ENCODE measurements around the gene AFF3.

AFF3 gene

DNA sequence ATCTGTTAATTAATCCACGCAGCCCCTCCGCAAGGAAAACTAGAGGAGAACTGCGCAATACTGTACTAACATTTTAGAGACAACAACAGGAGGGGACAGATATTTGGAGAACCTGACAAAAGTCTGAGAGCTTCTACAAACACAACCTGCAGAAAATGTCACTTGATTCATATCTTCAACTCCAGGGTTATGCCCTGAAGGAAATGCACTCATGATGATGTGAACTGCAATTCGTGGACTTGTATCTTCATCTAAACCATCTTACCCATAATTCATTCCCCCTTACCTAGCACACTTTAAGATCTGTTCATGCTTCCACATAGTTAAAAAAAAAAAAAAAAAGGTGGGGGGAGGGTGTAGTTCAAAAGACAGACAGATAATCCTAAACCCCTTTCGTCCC lies 75.5 kb downstream of the AFF3 start:
- no peak for DNase-seq

DNA sequence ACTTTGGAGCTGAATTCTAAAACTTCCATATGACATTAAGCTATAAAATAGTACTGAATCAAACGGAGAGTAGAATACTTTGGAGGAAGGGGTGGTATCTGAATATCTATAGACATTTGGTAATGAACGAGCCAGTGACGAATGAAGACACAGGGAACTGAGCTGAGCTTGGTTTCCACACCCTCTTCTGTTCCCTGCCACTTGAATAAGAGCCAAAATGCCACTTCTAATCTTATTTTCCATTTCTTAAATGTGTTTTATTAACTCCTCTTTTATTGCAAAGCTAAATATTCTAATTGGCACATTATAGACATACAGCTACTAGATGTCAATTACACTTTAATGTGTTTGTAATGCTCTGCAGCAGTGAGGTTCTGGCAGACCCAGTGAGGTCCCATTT lies 76.1 kb downstream of the AFF3 start:
- no peak for DNase-seq

DNA sequence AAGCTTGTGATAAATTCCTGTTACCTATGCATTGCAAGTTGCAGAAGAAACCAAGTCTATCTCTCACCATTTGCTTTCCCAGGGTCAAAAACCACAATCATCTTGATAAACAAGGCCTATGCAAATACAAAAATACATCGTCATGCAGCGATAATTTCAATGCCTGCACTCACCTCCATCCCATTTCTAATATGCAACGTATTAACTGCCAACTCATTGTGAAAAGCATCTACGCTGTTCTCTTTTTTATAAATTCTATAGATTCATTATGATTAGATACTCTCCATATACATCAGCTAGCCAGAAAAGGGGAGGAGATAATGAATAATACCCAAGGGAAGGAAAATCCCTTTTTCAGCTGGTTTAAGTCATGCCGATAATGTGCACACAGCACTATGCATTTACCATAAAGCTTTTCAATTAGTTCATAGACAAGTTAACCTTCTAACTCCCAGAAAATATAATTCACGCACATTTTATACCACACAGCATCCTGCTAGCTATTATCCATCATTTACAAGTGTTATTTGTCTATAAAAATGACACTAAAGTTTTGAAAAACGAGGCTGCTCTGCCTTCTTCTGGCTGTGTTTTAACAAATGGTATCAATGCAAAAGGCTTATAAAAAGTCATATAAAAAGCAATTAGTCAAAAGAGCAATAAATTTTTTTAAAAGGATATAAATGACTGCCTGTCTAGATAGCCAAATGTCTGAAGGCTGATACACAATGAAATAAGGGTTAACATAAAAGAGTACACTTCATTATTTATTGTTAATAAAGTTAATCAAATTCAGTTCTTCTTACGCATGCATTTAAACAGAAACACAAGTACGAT lies 77.6 kb downstream of the AFF3 start:
- no peak for DNase-seq

DNA sequence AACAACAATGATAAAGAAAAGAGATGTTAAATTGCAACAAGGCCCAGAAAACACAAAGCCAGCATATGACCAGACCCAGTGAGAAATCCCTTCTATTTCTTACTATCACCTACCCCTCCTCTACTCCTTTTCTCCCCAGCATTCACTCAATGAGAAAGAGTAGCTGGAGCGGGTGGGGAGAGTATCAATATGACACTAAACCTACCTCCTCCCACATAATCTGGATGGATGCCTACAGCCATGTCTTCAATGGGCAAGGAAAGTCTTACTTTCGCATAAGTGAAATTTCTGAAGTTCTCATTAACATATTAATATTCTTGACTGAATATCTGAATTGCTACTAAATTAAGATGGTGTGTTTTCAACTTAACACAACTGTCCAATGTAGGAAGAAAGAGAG lies 78.2 kb downstream of the AFF3 start:
- no peak for DNase-seq

DNA sequence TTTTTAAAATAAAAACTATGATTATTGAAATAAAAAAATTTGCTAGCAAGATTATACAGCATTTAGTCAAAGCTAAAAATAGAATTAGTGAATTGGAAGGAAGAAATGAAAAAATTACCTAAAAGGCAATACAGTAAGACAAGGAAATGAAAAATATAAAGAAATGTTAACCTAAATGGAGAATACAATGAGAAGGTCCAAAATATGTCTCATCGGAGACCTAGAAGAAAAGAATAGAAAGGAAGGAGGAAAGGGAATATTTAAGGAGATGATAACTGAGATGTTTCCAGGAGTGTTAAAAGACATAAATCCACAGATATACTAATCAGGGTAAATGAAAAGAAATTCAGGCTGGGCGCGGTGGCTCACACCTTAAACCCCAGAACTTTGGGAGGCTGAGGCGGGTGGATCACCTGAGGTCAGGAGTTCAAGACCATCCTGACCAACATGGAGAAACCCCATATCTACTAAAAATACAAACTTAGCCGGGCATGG lies 78.9 kb downstream of the AFF3 start:
- no peak for DNase-seq

DNA sequence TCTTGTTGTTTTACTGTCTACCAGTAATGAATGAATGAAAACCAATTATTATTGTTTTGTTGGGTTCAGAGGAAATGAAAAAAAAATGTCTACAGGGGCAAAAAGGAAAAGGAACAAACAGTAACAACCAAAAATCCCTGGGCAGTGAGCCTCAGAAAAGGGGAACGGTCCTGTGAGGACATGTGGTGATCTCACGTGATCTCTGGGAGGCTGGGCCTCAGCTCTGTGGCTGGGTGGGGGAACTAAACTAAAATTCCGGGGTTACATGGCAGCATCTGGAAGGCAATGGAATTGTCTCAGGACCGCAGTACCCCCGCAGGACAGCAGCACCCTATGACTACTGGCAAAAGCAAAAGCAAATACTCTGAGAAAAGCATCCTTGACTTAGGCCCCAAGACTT lies 80.1 kb downstream of the AFF3 start:
- DNase-seq, result peak; percentile 66 to 69

DNA sequence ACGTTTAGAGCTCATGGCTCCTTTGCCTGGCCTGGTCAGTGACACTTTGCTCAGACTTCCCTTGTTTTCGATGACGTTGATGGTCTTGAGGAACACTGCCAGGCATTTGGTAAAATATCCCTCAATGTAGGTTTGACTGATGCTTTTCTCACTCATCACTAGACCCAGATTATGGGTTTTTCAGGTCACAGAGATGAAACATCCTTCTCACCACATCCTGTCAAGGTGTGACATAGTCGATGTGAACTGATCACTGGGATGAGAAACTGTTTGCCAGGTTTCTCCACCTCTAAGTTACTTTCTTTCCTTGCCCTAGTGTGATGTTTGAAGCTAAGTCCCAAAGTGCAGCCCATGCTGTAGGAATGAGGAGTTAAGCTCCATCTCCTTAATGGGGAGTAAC lies 81.5 kb downstream of the AFF3 start:
- DNase-seq, result no peak

DNA sequence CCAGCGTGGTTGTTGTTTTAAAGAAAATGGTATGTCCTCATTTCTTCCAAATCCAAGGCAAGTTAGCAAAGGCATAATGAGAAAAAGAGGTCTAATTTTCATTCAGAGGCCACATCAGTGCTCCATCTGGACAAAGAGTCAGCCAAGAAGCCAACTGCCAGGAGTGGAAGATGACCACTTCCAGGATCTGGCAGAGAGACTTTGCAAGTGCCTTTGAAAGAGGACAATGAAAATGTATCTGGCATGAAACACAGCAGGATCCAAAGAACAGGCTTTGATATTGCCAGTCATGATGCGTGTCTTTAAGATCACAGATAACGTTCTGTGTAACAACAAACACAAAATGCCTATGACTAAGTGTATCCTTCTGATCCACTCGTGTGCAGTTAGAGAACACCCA lies 82.8 kb downstream of the AFF3 start:
- DNase-seq, result no peak

DNA sequence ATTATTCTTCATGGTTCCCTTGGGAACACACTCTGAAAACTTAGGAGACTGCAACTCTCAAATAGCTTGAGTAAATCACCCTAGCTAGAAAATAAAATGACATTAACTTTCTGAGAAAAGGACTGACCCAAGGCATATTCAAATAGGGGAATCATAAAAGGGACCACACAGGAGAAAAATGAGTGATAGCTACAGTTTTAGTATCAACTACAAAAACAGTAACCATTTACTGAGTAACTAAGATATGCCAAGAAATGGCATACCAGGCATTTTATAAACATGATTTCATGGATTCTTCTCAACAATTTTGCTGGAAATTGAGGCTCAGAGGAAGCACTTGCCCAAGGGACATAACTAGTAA lies 84.5 kb downstream of the AFF3 start:
- no peak for DNase-seq

DNA sequence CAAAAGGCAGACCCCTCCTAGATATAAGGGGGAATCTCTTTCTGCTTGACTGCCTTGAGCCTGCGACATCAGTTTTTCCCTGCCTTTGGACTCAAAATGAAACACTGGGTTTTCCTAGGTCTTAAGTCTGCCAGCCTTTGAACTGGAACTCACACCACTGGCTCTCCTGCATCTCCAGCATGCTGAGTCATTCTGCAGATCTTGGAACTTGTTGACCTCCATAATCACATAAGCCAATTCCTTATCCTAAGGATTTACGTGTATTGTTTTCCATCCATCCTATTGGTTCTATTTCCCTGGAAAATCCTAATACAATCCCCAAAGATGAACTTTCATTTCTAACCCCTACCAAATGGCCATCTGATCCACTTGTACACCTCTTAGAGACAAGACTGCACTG lies 88.0 kb downstream of the AFF3 start:
- DNase-seq, result no peak

DNA sequence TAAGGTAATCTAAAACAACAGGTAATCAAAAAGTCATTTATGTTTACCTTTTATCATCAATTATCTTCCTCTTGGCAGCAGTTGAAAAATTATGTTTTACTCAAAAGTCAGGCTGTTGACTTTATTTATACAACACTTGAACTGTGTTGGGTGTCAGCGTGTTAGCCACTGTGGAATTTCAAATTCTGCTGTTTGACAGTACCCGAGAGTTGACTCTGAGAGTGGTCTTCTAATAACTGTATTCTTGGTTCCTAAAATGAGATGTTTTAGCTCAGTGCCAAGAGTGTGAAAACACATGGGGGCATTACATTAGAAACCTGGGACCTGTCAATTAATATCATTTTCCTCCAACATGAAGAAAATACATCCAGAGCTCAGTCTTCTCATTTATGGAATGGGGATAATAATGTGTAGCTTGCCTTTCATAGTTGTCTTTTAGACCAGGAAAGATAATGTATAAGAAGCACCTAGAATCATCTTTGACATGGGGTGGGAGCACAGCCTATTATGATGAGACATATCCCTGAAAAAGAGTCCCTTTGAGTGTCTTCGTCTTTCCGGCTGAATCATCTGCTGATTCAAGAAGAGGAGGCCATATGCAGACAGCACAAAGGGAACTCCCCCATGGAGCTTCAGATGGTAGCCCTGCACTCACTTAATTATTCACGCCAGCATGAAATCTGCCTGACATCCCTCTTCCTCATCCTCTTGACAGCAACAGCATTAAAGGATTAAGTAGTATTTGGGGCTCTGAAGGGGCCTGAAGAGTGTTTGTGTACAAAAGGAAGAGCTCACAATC lies 89.1 kb downstream of the AFF3 start:
- DNase-seq, result no peak

DNA sequence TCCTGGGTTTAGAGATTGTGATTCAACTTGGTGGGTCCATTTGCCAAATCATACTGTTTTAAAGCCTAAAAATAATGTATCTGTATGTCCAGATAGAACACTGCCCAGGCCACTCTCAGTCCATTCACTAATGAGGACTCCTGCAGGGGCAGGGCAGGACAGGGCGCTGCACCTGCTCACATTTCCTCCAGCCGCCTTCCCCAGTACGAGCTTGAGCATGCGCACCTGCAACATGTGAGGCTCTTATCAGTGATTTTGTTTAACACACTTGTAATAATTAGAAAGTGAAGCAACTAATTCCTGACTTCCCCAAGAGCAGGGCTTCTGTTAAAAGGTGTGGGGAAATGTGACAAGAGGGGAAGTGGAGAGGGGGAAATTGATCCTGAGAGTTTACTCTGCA lies 89.7 kb downstream of the AFF3 start:
- DNase-seq, result no peak

DNA sequence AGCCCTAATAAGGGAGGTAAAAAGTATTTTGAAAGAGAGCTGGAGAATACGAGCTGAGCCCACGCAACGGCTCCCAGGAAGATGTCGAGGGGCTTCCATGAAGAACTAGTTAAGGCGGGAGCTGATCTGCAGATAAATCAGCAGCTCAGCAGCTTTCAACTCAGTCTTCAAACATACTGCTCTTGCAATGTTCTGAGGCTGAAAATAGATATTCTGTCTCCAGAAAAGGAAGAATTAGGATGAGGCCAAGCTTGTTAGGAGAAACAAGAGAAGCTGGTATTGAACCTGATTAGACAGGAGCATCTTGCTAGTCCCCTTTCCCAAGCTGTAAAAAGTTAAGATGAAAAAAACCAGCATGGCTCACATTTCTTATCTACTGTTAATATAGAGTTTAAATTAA lies 91.1 kb downstream of the AFF3 start:
- no peak for DNase-seq

DNA sequence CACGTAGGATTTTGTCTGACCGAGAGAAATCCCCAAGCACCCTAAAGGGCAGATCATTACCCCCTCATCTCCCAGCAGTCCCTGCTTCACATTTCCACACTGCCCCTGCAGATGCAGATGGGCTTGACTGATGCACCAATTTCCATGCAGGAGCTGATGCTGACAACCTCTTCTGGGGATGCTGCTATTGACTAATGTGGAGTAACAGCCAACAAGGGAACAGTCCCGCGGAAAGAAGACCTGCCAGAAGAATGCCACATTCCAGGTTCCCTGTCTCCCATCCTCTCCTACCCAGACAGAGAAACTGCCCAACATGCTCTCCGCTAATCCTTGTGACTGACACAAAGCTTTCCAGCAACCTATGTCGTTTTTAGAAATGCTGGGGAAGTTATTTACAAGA lies 91.7 kb downstream of the AFF3 start:
- no peak for DNase-seq

DNA sequence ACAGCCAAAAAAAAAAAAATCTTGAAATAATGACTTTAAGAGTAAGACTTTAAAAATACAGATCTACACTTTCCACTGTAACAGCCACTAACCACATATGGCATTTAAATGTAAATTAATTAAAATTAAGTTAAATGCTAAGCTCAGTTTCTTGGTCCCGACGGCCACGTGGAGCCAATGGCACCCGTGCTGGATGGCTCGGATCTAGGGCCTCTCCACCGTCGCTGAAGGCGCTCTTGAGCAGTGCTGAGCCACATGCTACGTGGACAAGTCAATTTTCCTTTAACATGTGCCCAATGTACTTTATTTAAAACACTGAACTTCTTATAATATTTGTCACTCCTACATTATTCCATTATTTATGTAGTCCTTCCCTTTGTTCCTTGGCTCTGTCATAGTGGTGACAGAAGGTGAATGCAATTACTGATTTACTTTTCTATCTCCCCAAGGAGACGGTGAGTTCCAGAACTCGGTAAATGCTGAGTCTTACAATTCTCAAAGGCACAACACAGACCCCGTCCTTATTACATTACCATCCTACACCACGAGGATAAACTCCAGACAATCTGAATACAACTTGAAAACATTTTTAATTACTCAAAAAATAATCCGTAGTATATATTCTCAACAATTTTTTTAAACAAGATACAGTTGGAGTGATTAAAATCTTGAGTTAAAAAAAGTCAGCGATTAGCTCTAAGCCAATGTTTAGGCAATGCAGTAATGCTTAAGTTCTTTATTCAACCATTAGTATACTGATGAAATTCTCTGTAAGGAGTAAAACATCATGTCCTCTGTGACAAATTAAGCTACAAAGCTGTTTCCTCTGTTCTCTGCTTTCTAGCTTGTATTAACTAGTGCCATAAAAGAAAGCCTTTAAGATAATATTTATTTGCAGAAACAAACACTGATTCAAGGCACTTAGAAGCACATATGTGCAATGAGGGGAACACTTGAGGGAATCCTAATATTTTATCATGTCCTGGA lies 95.1 kb downstream of the AFF3 start:
- no peak for DNase-seq

DNA sequence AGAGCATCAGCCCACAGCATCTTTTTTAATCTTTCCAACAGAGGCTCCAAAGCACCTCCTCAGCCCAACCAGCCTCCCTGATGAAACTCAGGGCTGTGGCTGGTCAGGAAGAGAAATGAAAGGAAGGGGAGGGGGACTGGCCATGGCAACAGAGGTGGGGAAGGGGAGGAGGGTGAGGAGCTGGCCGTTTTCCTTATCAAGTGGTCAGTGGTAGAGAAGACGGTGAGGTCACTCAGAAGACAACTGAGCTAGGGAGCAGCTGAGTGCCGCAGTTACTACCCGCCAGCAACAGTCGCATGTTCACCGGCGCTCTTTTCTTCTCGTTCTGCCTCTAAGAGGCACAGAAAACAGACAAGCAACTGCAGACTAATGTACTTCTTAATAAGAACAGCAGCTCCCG lies 97.4 kb downstream of the AFF3 start:
- no peak for DNase-seq

DNA sequence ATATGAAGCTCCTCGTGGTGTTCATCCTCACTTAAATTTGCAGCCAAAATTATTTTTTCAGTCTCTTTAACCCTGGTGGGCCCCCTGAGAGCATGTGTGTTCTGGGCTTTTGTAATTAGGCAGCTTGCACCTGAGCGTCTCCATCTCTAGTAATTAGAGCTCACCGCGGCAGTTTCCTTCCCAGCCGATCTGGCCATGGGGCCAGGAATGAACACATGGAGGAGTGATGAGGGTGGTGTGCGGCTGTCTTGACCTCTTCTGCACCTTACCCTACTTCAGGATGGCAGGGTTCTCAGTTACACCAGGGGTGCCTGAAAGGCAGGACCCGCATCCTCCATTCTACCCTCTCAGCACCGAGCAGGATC lies 98.5 kb downstream of the AFF3 start:
- DNase-seq, result no peak

DNA sequence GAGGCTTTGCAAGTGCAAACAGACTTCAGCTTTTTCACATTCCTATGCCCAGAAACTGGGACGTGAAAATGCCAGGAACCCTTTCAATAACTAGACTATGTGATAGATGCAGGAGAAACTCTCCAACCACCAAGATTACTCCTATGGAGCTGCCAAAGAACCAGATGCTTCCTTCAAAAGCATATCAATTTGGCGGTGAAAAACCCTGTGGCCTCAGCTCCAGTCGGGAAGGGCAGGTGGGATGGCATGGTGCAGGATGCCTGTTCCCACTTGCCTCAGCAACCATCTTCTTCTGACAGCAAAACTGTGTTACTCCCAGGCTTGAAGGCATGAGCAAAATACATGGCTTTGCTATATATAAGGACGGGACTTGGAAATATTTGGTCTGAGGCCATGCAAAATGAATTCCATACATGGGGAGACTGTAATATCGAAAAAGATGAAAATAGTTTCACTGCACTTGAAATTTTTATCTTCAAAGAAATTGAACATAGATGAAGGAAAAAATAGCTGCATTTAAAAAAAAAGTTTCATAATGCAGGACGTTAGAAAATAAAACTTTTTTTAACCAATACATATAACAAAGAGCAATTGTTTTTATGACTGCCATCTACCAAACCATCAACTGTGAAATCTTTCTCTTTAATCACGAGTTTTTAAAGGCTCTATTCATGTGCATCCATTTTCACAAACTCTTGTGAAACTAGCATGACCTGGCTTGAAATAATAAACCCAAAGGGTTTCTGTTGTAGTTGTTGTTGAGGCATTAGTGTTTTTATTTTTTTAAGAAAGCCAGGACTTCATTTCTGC lies 99.1 kb downstream of the AFF3 start:
- DNase-seq, result no peak

DNA sequence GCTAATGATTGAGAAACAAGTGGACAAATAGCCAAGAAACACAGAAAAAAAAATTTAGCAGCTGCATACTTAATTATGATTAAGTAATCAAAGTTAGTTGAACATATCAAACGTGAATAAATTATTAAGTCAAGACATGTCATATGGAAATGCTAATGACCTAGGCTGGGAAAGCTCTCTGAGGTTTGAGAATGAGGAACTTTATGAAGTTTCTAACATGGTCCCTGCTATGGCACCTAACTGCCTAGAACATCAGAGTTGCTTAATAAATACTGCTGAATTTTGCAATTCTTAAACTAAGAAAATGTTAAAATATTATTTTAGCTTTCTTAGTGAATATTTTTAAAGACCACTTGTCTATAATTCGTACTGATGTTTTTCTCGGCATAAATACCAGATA lies 99.8 kb downstream of the AFF3 start:
- peak; percentile 25 to 32 for DNase-seq

DNA sequence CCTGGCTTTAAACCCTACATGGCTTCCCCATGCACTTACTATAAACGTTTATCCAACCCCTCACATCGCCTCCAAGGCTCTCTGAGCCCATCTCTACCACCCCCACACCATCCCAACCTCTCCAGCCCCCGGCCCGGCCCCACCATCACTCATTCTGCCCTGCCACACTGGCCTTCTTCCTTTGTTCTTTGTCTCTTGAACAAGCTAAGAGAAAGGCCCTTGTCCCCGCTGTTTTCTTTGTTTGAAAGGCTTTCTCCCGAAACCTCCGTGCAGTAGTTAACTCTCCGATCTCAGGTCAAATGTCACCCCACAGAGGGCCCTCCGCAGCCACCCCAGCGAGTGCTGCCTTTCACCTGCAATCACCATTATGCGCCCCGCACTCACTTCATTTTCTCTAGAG lies 100.4 kb downstream of the AFF3 start:
- no peak for DNase-seq

DNA sequence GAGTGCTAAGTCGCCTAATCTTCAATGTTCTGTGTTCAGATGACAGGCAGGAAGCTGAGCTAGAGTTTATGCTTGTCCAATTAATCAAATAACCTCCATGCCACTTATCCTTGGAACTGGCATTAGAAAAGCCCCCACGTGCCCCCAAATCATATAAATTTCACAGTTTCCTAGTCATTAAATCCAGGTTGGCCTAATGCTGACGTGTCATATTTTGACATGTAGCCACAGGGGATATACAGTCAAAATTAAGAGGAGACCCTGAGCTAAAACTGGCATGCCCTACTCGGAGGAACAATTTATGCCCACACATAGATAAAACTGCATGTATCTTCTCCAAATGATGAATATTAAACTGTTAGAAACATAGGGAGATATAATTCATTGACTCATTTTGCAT lies 101.0 kb downstream of the AFF3 start:
- no peak for DNase-seq

DNA sequence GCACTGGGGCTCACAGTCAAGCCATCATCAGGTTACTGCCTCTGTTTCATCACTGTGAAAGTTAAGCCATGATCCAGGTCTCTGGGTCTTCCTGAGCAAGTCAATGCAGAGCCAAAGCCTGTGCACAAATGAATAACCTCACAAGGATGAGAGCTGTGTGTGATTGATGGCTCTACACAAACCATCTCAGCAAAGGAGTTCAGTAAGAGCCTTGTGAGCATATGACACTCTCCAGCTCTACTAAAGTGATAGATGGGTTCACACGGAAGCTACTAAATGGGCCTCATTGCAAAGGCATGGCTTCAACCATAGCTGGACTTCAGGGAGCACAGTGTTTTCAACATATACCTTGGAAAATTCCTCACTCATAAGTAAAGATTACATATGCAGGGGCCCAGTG lies 101.5 kb downstream of the AFF3 start:
- no peak for DNase-seq
